NCI-H1694 treated with DMSO at 0.1 percent for 48 hours (cell line): ENCODE measurements around the gene INTS1.

Source experiments
- DNase-seq: peaks from one replicate; lab custom pipeline; 2025; lab: John Stamatoyannopoulos, UW

The INTS1 gene

DNA sequence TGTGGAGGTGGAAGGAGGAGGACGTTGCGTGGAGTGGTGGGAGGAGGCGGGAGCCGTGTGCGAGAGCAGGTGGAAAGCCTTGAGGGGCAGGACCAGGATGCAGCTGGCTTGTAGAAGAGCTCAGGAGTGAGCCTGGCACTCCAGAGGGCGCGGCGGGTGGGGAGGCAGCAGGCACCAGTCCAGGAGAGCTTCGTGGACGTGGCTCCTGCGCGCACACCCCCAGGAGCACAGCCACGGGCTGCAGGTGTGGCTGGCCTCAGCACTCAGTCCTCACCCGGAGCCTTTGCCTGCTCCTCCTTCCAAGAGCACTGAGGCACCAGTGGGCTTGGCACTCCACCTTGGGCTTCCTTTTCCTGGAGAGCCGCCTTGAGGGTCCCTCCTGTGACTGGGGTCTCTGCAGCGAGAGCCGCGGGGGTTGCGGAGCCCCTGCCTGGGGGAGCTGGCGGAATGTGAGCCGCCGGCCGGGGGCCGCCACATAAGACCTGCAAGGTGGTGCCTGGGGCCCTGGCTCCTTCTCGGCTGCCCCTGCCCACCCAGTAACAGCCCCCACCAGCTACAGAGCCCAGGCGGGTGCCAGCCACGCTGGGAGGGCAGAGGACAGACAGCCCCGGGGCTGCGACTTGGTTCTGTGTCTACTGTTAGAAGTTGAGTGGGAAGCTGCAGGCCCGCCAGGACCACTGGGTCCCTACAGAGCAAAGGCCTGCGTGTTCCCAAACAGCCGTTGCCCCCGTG is 37.4 kb upstream of the INTS1 start:
- no peak for DNase-seq

DNA sequence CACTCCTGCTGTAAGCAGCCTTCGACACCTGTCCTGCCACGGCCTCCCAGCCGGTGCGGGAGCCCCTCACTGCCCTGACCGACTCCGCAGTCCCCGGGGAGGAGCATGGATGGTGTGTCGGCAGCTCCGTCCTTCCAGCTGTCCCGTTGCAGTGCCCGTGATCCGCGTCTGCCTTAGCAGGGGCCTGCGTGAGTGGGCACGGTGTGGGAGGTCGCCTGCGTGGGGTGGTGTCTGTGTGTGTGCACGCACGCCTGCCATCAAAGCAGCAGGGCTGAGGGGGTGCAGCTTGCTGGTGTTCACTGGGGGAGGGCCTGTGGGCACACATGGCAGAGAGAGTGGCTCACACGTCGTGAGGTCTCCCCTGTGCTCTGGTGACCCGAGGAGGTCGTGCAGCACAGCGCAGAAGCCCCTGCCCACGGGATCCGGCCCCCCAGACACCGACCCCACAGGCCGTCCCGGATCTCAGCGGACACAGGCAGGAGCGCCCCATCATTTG is 36.6 kb upstream of the INTS1 start:
- no peak for DNase-seq

DNA sequence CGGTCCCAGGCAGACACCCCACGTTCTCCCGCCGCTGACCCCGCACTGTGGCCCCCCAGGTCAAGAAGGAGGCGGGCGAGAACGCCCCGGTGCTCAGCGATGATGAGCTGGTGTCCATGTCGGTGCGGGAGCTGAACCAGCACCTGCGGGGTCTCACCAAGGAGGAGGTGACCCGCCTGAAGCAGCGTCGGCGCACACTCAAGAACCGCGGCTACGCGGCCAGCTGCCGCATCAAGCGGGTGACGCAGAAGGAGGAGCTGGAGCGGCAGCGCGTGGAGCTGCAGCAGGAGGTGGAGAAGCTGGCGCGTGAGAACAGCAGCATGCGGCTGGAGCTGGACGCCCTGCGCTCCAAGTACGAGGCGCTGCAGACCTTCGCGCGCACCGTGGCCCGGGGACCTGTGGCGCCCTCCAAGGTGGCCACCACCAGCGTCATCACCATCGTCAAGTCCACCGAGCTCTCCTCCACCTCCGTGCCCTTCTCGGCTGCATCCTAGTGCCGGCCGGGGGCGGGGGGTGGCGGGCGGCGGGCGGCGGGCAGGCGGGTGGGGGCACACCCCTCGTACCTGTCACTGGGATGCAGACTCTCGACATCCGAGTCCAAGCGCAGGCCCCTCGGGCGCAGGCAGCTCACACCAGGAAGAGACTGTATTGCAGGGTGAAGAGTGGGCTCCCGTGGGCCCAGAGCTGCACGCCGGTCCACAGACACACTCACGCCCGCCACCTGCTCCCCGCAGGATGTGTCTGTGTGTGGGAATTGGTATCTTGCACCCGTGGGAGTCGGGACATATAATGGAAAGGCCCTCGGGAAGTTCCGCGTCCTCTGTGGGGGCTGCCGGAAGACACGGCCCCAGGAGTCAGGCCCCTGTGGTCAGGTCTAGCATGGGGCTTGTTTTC is 35.9 kb upstream of the INTS1 start:
- DNase-seq, result no peak

DNA sequence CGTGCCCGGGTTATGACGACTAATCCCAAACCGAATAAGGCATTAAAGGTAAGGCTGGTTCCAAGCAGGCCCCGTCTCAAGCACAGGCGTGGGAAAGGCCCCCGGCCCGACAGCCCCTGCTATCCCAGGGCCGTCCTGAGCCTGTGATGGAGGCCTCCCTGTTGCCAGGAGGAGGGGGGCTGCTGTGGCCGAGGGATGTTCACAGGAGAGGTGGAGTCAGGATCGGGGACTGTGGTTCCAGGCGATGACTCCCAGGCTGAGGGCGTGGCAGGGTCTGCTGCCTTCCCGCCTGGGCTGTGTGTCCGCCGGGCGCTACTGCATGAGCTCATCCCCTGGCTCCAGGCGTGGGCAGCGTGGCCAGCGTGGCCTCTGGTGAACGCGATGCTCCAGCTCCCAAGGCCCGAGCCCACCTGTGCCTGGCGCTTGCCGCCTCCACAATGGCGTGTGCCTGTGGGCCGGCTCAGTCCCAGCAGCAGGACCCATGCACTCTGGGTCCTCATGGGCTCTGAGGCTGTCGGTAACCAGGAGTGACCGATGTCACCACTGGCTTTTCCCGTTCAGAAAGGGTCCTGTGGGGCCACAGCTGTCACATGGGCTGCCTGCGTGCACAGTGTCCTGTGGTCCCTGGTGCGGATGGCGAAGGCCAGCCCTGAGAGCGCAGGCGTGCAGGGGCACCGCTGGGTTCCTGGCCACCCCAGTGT is 35.1 kb upstream of the INTS1 start:
- DNase-seq, result no peak

DNA sequence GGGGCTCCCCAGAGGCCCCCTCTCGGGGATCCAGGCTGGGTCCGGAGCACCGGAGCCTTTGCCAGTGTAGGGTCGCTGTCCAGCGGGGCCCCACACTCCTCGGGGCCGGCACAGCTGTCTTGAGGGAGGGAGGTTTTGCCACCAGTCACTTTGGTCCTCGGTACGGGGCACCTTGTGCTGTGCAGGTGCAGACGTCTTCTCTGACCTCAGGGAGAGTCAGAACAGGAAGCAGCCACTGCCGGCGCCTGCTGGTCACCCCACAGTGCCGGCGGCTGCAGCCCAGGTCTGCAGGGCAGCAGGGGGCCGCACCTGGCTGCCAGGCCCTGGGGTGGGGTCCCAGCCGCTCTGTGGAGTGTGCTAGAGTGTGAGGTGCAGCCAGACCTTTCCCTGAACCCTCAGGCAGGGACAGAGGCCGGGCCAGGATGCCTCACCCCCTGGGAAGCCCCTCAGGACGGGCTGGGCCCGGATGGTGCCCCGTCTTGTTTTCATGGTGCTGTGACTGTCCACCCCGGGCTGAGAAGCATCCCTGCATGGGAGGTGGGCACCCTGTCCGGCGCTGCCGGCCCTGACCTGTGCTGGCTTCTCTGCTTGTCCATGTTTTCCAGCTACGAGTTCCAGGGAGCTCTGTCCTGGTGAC is 34.5 kb upstream of the INTS1 start:
- no peak for DNase-seq

DNA sequence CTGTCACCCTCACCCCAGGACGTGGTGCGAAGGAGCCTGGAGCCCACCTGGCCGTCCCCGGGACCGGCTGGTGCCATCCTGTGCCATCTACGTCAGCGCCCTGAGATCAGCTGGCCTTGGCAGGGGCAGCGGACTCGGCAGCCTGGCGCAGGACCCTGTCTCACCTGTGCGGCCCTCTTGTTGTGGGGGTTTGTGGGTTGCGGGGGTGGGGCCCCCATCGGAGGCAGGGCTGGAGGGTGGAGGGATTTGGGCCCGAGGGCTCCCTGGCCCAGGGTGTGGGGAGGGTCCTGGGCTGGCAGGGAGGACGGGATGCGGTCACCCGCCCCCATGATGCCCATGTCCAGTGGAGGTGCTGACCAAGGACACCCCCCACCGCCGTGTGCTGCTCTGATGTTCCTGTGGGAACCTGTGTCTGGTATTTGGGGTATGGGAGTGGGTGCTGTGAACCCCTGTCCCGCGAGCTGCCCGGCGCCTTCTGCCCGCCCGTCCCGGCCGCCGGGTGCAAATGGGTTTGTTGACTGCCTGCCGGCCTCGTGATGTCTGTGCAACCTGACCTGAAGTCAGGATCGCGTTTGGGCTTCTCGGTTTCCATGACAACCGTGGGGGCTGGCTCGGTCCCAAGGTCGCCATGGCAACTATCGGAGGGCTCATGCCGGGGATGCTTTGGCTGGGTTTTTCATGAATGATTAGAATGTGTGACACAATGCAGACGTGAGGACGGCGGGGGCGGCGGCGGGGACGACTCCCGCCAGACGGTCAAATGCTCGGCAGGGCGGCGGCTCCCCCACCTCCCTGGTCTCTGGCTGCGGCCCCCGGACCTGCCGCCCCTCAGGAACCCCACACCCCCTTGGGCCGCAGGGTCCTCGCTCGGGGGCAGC is 33.6 kb upstream of the INTS1 start:
- peak; percentile 19 for DNase-seq

DNA sequence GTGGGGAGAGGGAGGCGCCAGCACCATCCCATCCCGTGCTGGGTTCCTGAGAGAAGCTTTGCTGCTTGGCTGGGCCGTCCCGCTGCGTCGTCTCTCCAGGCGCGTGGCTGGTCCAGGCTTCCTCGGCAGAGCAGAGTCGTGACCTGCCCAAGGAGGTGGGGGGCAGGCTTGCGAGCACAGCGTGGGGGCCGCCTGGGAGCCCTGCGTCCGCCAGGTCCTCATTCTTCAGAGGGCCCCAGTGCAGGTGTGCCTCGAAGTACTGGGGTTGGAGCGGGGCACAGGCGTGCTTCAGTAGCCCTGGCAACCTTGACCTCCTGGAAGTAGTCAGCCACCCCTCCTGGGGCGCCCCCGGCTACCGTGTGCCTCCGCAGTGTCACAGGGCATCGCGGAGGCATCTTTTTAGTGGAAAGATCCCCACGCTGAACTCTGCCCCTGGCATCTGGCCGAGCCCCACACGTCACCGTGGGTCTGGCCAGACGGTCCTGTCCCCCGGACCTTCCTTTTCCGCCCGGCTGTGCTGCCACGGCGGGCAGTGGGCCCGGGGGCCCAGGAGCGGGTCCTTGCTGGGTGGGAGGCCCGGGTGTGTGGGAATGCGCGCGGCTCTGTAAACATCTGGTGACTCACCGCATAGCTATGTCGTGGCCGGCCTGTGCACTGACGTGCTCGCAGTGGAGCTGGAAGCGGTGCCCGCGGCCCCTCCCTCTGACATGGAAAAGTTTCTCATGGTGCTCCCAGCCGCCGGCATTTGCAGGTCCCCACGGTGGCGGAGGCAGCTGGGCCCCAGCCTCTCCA is 32.8 kb upstream of the INTS1 start:
- no peak for DNase-seq

DNA sequence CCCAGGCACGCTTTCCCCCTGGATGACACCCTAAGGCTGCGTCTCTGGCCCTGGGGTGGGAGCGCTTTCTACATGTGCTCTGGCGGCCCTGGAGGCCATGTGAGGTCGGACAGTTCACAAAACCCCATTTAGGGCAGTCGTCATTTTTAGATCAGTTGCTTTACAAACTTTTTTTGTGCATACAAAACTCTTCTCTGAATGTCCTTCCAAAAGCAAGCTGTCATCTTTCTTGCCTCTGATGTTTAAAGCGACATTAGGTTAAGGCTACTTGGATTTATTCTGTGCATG is 32.2 kb upstream of the INTS1 start:
- DNase-seq, result no peak

DNA sequence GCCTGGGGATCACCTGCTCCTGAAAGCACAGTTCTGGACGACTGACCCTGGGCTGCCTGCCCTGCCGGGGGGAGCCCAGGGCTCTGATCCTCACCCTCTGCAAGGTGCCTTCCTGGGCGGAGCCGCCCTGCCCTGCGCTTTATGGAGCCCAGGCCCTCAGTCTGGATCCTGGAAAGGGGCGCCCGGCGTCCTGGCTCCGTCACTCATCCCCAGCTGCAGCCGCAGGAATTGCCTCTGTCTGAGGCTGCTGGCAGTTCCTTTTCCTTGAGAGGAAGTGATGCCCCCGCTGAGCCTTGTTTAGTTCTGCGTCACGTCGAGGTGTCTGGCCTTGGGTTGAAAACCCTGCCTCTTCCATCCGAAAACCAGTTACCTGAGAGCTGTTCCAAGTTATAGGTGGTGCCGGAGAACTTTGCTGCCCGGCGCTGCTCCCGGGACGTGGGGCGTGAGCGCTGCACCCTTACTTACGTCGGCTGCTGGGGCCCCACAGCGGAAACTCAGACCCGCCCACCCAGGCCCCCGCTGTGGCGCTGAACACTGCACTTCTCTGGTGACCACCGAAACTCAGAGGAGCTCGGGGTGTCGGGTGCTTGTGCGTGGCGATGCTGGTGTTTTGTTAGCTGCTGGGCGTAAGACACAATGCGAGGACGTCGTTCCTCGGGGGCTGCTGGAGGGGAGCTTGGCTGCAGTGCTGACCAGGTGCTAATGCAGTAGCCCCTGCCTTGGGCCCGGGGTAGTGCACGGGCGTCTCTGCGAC is 31.7 kb upstream of the INTS1 start:
- no peak for DNase-seq

DNA sequence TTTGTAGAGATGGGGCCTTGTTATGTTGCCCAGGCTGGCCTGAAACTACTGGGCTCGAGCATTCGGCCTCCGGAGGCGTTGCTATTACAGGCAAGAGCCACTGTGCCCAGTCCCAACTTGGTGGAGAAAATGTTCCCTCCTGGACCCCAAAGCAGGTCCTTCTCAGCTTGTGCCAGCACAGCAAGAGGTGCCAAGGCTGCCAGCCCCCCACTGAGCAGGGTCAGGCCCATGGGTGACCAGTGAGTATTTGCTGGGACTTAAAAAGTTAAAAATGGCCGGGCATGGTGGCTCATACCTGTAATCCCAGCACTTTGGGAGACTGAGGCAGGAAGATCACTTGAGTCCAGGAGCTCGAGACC is 30.9 kb upstream of the INTS1 start:
- no peak for DNase-seq

DNA sequence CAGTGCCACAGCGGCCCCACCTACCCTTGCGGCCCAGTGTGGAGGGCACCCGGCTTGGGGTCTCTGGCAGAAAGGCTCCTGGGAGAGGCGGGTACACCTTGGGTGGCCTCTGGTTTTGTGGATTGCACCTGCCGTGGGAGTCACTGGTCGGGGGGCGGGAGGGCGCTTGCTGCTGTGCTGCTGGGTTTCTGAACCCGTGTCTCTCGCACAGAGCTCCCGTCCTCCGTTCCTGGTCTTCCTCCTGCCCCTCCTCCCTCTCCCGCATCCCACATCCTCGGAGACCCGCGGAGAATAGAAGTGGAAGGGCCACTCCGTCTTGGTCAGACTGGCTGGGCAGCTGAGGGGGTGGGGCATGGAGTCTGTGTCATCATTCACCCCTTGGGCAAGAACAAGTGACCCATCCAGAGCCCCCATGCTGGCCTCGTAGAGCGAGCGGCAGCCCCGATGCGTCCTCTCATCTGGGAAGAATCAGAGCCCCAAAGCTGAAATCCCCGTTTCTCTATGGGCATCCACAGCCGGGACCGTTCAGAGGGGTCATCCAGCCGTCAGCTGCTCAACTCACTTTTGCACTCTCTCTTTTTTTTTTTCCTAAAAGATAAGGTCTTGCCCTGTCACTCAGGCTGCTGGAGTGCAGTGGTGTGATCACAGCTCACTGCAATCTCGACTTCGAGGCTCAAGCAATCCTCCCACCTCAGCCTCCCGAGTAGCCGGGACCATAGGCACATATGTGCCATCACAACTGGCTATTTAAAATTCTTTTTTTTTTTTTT is 30.3 kb upstream of the INTS1 start:
- no peak for DNase-seq

DNA sequence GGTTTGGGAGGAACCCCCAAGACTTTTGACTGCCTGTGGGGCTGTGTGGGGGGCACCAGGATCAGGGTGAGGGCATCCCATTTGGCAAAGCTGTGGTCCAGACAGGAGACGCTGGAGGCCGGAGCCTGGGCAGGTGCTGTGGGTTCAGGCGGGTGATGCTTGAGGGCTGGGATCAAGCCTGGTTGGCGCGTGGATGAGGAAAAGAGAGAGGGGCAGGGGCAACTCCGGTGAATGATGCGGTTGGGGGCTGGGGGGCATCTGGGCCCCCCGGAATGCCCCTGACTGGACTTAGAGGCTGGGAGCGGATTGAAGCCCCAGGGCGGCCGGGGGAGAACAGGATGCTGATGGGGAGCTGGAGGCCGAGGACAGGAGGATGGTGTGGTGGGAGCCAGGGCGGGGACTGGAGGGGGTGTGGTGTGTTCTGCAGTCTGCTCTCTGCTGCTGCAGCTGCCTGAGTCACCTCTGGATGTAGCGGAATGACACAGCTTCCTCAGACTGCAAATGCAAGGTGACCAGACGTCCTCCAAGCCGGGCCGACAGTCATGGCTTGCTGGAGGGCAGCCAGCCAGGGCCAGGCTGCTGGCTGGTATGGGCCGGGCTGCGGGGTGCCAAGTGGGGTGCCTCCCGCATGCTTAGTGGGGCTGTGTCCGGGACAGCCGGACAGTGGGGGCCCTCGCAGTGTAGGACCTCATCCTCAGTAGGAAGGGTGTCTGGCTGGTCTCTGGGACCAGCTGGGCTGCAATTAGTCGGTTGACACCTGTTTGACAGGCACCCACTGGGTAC is 29.5 kb upstream of the INTS1 start:
- no peak for DNase-seq

DNA sequence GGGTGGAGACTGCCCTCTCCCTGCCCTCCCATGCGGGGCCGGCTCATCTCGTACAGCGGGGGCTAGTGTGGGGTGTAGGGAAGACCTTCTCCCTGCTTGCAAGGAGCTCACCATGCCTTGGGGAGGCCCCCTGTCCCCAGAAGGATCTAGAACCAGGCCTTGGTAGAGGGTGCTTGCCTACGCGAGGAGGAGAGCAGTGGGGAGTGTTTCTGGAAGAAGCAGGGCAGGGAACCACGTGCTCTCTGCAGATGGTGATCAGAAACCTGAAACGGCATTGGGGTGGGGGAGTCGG is 29.0 kb upstream of the INTS1 start:
- DNase-seq, result no peak

DNA sequence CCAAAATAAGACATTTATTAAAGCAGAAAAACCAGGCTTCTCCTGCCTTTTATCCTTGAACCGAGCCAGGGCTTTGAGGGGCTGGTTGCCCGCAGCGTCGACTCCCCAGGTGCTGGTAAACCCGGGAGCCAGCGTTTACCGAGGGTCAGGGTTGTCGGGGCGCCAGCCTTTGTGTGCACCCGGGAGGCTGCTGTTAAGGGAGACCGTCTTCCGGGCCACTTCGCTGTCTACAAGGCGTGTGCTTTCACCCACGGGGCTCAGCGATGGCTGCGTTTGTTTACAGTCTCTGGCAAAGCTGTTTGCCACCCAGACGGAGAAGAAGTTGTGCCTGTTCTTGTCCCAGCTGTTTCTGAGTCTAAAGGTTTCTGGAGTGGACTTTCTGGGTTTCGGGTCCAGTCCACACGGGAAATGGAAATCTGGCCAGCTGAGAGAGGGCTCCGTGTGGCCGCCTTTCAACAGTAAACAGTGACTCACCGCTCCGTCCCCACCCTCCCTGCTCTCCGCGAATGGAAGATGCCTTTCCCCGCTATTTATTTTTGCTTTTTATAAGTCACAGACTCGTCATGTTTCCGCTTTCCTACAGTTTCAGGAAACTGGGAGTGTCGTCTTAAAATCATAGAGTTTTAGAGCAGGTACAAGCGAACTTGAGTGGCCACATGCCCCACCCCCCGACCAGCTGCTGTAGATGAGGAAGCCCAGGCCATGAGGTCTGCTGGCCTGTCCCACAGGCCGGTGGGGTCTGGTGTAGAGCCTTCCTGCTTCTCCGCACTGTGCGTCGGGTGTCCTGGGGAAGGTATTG is 28.5 kb upstream of the INTS1 start:
- DNase-seq, result no peak

DNA sequence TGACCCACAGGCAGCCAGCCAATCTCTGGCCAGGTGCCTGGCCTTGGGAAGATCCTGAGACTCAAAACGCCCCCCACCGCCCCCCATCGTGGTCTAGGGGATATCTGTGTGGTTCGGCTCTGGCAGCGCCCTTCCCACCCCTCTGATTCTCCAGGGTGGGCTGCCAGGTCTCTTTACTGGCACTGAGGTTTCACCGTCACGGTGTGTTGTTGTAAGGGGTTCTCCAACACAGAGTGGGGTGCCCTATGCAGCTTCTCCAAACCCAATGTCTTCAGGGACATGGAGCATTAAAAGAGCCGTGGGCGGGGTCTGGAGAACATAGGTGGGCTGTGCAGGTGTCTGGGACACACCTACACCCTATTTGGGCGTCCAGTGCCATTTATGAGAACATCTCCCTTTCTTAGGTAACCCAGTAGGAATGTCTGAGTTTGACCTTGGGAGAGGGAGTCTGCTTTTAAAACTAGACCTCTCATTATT is 27.8 kb upstream of the INTS1 start:
- DNase-seq, result no peak

DNA sequence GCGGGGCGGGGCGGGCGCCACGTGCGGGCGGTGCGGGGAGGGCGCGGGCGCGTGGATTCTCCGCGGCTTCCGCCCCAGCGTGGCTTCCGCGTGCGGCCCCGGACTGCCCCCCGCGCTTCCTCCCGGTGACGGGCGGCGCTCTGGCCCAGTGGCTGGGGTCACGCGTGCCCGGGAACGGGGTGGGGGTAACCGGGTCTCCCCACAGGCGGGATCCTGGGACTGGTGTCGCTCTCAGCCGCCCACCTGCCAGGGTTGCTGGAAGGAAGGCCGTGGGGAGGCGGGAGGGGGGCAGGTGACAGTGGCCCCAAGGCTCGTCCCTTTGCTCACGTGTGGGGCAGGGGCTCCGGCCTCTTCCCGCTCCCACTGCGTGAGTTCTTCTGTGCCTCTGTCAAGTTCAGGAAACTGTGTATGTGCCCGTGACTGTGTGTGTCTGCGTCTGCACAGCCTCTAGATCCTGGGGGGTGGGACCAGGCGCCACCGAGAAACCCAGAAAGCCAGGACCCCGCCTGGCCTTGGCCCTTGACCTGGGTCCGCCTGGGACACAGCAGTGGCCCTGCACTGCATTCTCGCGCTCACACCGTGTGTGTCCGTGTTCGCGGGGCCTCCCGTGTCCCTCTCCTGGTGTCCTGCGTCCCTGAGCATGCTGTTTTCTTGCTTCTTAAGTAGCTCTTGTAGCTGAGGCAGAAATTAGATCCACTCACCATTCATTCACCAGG is 27.2 kb upstream of the INTS1 start:
- no peak for DNase-seq

DNA sequence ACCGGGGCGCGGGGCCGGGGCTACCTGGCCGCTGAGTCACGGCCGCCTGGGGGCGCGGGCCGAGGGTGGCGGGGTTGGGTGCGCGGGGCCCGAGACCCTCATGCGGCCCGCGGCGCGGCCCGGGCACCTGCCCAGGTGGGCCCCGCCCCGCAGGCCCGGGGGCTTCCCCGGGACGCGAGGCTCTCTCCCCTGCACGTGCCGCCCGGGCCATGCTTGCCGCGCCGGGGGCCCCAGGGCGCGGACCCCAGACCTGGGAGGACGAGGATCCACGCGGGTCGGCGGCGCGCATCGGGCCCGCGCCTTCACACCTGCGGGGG is 26.7 kb upstream of the INTS1 start:
- DNase-seq, result no peak
